Astrocyte of the spinal cord (primary cell): Measurements from ENCODE around the gene SYT6.

Experiments used
- DNase-seq: peaks from one replicate; pipeline ENCODE4 v3.0.0; 2011; ENCODE audit warnings: low read depth, low spot score
- H3K4me3 ChIP-seq: 2 replicates; pipeline ENCODE4 v1.5.1; 2011; ENCODE audit warnings: low read depth, mild to moderate bottlenecking, low read length, moderate library complexity
- in situ Hi-C: cut with HindIII; loops from 2 replicates; pipeline ENCODE4 v1.10.0; 2017; ENCODE audit warnings: low sequenced_read_pairs
- TF ChIP-seq, protein P1 (sequence below): IDR thresholded peaks from 2 replicates; pipeline ENCODE4 v1.5.1; 2012; ENCODE audit warnings: low read depth, mild to moderate bottlenecking, low read length, inconsistent platforms

Gene SYT6

DNA sequence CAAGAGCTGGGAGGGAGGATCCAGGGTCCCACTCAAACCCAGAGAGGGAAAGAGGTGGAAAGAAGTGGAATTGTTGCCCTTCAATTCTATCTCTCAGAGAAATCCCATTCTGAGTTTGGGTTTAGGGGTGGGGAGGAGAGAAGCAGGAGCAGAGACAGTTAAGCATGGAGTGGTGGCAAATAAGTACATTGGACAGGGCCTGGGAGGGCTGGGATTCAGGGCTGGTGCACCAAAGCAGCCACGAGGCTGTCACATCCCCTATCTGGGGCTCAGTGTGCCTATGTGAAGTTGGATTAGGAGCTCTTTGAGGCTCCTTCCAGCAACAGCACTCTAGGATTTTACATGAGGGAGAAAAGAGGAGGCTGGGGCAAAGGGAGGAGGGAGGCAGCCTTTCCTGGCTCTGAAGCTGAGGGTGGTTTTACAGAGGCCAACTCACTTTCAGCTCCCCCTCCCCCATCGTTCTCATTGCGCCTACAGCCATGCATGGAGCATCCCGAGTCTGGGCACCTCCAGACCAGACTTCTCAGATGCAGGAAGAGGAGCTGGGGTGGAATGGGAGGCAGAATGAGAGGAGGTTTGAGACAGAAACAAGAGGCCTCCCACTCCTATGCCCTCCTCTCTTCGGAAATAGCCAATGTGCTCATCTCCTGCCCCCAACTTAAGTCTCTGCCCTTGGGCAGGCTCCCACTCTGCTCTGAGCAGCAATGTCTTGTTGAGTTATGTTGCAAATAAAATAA lies 3.0 kb upstream of the SYT6 start:
- TF ChIP-seq, protein P1, sequence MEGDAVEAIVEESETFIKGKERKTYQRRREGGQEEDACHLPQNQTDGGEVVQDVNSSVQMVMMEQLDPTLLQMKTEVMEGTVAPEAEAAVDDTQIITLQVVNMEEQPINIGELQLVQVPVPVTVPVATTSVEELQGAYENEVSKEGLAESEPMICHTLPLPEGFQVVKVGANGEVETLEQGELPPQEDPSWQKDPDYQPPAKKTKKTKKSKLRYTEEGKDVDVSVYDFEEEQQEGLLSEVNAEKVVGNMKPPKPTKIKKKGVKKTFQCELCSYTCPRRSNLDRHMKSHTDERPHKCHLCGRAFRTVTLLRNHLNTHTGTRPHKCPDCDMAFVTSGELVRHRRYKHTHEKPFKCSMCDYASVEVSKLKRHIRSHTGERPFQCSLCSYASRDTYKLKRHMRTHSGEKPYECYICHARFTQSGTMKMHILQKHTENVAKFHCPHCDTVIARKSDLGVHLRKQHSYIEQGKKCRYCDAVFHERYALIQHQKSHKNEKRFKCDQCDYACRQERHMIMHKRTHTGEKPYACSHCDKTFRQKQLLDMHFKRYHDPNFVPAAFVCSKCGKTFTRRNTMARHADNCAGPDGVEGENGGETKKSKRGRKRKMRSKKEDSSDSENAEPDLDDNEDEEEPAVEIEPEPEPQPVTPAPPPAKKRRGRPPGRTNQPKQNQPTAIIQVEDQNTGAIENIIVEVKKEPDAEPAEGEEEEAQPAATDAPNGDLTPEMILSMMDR, result no peak
- DNase-seq, result no peak
- no peak overlapping the region for H3K4me3 ChIP-seq
- in situ Hi-C loops, result no loop called here

DNA sequence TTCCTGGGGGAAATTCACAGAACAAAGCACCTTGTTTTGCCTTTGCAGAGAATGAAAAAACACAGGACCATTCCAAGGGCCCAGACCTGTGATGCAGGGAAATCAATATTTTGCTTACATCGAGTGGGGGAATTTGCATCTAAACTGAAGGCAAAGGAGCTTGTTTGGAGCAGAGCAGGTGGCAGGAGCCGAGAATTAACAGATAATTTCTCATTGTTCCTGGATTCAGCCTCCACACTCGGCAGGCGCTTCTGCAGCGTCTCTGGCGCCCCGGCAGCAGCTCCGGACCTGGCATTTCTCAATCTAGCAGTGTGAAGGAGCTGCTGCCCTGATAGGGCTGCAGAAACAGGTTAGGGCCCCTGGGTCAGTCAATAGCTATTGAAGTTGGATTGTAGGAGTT lies 2.0 kb upstream of the SYT6 start:
- TF ChIP-seq, protein P1, result no peak
- no peak overlapping the region for H3K4me3 ChIP-seq
- DNase-seq, result no peak
- in situ Hi-C loops, result no loop called here

DNA sequence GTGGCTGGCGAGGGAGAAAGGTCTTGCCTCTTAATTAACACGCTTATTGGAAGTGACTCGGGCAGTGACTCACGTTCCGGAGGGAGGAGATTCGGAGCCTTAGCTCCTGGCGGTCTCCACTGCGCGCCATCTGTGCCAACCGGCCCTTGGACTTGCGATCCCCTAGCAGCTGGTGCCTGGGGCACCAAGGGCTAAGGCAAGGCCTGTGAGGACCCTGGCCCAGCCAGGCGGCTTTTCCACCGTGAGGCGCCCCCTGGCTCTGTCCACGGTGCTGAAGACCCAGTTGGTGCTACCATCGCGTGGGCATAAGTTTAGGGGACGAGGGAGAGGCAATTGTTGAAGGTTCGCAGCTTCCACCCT lies 1.3 kb upstream of the SYT6 start:
- TF ChIP-seq, protein P1, result no peak
- DNase-seq, result peak; percentile 11
- H3K4me3 ChIP-seq, result no peak overlapping the region
- in situ Hi-C loops, result no loop called here

DNA sequence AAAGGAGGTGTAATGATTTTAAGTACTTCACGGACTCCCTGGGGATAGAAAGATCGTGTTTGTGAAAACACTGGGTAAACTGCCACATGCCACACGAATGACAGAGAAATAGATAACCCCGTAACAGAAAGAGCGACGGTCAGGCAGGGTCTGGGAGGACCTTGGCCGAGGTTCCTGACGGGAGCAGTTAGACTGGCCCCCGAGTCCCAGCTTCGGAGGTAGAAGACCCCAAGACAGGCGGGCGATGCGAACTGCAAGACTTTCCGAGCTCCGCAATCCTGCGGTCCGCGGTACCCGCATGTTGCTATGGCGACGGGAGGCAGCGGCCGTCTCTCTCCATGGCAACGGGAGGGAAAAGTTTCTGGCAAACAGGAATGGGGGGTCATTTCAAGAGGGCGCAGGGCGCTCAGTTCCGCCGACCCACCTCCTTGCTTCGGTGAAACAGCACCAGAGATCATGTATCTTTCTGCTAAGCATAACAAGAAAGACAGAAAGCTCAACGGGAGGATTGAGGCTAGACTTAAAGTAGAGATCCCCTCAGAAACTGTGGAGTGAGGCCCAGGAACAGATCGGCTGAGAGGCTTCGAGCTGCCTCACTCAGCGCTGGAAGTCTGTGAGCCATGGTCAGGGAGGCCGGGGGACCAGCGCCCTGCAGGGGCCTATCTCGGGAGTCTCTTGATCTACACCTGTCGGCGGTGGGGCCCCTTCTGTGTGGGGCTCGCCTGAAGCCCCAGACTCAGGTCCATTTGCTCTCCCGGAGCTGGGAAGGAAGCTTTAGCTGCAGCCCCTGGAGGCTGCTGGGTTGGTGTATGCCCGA lies 685 bp upstream of the SYT6 start:
- TF ChIP-seq, protein P1, result no peak
- in situ Hi-C loops, result no loop called here
- H3K4me3 ChIP-seq, result no peak overlapping the region
- DNase-seq, result peak; percentile 23

DNA sequence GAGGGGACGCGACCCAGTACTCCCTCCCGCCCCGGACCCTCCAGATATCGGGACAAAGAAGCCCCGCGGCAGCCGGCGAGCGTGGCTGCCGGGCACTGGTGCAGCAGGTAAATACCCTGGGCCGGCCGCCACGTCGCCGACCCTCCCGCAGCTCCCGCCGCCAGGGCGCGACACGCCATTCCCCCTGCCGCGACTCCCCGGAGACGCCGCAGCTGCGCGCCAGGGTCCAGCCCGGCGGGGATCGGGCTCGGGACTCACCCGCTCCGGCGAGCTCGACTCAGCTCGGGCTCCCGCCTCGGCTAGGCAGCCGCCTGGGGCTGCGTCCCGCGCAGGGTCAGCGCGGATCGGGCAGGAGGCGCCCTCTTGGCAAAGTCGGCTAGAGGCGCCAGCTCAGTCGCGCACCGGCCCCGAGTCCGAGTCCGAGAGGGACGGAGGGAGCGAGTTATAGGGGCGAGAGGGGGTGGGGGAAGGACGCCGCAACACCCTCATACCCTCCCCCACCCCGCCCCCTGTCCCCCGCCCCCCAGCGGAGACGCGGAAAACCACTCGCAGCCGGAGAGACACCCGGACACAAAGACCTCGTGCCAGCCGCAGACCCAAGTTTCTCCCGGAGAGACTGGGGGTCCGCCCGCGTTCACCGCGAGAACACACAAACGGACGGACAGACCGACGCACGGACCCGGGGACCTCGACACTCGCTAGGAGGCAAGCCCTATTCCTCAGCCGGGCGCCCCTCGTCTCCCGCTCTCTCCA lies 985 bp downstream of the SYT6 start:
- in situ Hi-C loops, result no loop called here
- peak; percentile 12 for DNase-seq
- TF ChIP-seq, protein P1, result no peak
- H3K4me3 ChIP-seq, result no peak overlapping the region

DNA sequence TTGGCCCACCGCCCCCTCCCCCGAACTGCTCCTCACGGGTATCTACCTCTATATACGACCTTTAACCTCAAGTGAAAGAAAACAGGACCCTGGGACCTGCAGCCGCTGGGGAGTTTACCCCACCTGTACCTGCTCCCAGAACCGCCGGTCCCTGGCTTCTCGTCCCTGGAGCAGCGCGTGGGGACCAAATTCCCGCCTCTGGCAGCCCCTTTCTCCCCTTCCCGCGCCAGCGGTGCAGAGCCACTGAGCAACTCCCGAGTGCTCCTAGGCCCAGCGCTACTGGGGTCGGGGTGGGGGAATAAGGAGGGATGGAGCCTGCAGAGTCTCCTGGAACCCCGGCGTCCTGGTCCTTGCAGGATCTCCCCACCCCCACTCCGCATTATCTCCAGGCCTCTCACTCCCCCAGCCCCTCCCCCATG lies 1.6 kb downstream of the SYT6 start:
- in situ Hi-C loops, result no loop called here
- H3K4me3 ChIP-seq, result no peak overlapping the region
- DNase-seq, result no peak
- TF ChIP-seq, protein P1, result no peak
